BLaER1 treated with 17β-estradiol and CSF1 and Interleukin-3, amounts not matched to agents 10 nM and 100 nM (cell line): ENCODE data around the gene SMYD5.
A peak's percentile ranks its signal among the peaks of the same experiment; 100 is the strongest.

Source experiments
- H3K27ac ChIP-seq, 11 experiments: shearing (Covaris generic); formaldehyde crosslinking; 2 replicates each; pipeline ENCODE4 v1.8.1; 2022
- H3K27me3 ChIP-seq, 11 experiments: shearing (Covaris generic); formaldehyde crosslinking; 2 replicates each; pipeline ENCODE4 v1.8.1; 2022
- H3K36me3 ChIP-seq, 11 experiments: shearing (Covaris generic); formaldehyde crosslinking; 2 replicates each; pipeline ENCODE4 v1.8.1; 2022
- H3K4me1 ChIP-seq, 10 experiments: shearing (Covaris generic); formaldehyde crosslinking; 2 replicates each; pipeline ENCODE4 v1.8.1; 2022
- H3K4me2 ChIP-seq, 11 experiments: shearing (Covaris generic); formaldehyde crosslinking; 2 replicates each; pipeline ENCODE4 v1.8.1; 2022
- H3K4me3 ChIP-seq, 10 experiments: shearing (Covaris generic); formaldehyde crosslinking; 2 replicates each; pipeline ENCODE4 v1.8.1; 2022
- H3K9ac ChIP-seq, 11 experiments: shearing (Covaris generic); formaldehyde crosslinking; 2 replicates each; pipeline ENCODE4 v1.8.1; 2022
- H3K9me3 ChIP-seq, 11 experiments: shearing (Covaris generic); formaldehyde crosslinking; replicated peaks in 1 of 11; 2 replicates each; pipeline ENCODE4 v1.8.1; 2022
- H4K20me1 ChIP-seq, 11 experiments: shearing (Covaris generic); formaldehyde crosslinking; 2 replicates each; pipeline ENCODE4 v1.8.1; 2022
- Cebpa-rat ChIP-seq, 11 experiments: shearing (Covaris generic); IDR thresholded peaks; 2 replicates each; pipeline ENCODE4 v1.8.1; 2022

Gene SMYD5

DNA sequence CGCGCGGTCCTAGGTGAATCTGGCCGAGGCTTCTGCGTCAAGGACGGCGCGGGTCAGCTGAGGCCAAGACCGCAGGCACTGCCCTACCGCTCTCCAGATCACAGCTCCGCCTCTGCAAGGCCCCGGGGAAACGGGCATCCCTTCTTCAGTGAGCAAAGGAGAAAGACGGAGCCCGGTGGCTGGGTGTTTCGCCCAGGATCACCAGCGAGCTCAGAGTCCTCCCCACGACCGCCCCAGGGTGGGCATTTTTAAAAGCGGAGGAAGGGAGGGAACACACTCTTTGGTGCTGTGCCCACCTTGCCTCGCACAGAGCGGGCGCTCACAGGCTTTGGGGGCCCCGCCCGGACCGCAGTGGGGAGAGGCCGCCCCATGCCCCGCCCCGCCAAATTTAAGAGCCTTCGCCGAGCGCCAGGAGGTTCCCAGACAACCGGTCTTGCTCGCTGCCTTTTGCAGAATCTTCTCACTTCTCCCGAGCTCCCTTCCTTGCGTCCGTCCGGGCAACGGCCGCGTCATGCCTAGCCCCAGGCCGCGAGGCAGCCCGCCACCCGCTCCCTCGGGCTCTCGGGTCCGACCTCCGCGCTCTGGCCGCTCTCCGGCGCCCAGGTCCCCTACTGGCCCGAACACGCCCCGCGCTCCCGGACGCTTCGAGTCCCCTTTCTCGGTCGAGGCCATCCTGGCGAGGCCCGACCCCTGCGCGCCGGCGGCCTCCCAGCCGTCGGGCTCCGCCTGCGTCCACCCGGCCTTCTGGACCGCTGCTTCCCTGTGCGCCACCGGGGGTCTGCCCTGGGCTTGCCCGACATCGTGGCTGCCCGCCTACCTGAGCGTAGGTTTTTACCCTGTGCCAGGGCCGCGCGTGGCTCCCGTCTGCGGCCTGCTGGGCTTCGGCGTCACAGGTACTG lies 11.6 kb upstream of the SMYD5 start, which contains the start of gene NOTO:
Gene NOTO, plus strand, starts transcription at position 419 of the 899 bp plus-strand sequence. Its CDS starts 93 bp downstream, at position 512.
- peaks cover 0 to 7% (median 0%) of the 10 kb centered on the region in 10 experiments; a peak in 2 of 20 replicates for H3K4me1 ChIP-seq
- TF ChIP-seq Cebpa-rat (IDR thresholded peaks at IDR 0.05), result no peak
- H3K36me3 ChIP-seq, result no peaks in the 10 kb centered on the region
- peaks cover 20 to 37% (median 33%) of the 10 kb centered on the region in 11 experiments for H3K27me3 ChIP-seq
- no peak within 1 kb of the TSS for H3K9ac ChIP-seq
- H4K20me1 ChIP-seq, result no peaks in the 10 kb centered on the region
- H3K27ac ChIP-seq, result no peak within 1 kb of the TSS
- H3K4me2 ChIP-seq, result no peak within 1 kb of the TSS
- peaks cover 22 to 39% (median 26%) of the 10 kb centered on the region in 11 experiments for H3K9me3 ChIP-seq
- H3K4me3 ChIP-seq, result 0 out of 20 replicates have a peak within 1 kb of the TSS, but pooled peaks of 2 of the 10 experiments have one; percentile 2 to 11

DNA sequence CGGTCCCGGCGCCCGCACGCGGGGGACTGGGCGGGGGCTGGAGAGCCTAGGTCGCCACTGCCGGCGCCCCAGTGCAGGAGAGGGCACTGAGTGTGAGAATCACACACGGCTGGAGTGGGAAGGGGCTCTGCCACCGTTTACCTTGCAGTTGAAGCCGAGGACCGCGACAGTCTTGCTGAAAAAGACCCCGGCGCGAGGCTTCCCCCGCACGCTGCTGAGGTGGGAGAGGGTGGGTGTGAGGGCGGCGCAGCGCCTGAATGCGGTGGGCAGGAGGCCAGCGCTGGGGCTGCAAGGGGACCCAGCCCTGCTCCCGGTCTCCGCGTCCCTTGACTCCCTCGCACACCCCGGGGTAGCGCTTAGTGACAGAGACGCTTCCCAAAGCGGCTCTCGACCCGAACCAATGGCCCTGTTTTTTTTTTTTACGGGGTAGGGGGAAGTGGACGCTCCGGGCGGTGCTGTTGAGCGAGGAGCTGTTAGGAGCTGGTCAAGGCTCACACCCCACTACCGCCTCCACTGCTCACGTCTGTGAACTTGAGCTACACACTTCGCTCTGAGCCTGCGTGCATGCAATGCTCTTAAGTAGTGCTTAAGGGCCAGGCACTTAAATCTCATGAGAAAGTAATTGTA lies 10.9 kb upstream of the SMYD5 start:
- TF ChIP-seq Cebpa-rat (IDR thresholded peaks at IDR 0.05), result no peak

DNA sequence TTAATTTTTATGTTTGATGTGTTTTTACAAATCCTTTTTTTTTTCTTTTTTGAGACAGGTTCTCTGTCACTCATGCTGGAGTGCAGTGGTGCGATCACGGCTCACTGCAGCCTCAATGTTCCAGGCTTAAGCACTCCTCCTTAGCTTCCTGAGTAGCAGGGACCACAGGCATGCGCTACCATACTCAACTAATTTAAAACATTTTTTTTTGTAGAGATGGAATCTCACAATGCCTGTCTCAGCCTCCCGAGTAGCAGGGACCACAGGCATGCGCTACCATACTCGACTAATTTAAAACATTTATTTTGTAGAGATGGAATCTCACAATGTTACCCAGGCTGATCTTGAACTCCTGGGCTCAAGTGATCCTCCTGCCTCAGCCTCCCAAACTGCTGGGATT lies 8.4 kb upstream of the SMYD5 start:
- H3K27me3 ChIP-seq, result peaks cover 20 to 37% (median 33%) of the 10 kb centered on the region in 11 experiments
- H3K4me3 ChIP-seq, result no peak overlapping the region
- no peak overlapping the region for H3K9ac ChIP-seq
- H3K9me3 ChIP-seq, result peaks cover 22 to 35% (median 26%) of the 10 kb centered on the region in 11 experiments
- no peaks in the 10 kb centered on the region for H4K20me1 ChIP-seq
- H3K4me1 ChIP-seq, result peaks cover 0 to 7% (median 0%) of the 10 kb centered on the region in 10 experiments; a peak in 2 of 20 replicates
- no peak overlapping the region for H3K27ac ChIP-seq
- no peaks in the 10 kb centered on the region for H3K36me3 ChIP-seq
- no peak for TF ChIP-seq Cebpa-rat (IDR thresholded peaks at IDR 0.05)
- no peak overlapping the region for H3K4me2 ChIP-seq

More for the DNA sequence above, 10.9 kb upstream of the SMYD5 start:
- H3K9me3 ChIP-seq, result peaks cover 22 to 39% (median 26%) of the 10 kb centered on the region in 11 experiments
- peaks cover 0 to 7% (median 0%) of the 10 kb centered on the region in 10 experiments; a peak in 2 of 20 replicates for H3K4me1 ChIP-seq
- H3K36me3 ChIP-seq, result no peaks in the 10 kb centered on the region
- no peak overlapping the region for H3K4me2 ChIP-seq
- H3K4me3 ChIP-seq, result 0 out of 20 replicates have a peak overlapping the region, but pooled peaks of 1 of the 10 experiments have one; percentile 11
- no peak overlapping the region for H3K27ac ChIP-seq
- H3K27me3 ChIP-seq, result peaks cover 20 to 37% (median 33%) of the 10 kb centered on the region in 11 experiments
- no peak overlapping the region for H3K9ac ChIP-seq
- no peaks in the 10 kb centered on the region for H4K20me1 ChIP-seq

DNA sequence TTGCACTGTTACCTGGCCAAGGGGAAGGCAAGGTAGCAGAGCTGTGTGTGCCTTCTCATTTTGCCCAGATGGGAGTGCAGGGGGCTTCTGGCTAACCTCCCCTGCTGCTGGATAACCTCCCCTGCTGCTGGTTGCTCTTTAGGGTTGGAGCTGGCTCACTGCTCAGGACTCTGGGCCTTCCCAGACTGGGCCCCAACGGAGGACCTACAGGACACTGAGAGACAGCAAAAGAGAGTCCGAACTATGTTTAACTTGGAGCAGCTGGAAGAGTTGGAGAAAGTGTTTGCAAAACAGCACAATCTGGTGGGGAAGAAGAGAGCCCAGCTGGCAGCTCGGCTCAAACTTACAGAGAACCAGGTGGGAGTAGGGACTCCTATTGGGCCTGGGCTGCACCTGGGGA lies 5.8 kb upstream of the SMYD5 start:
- no peak for TF ChIP-seq Cebpa-rat (IDR thresholded peaks at IDR 0.05)

DNA sequence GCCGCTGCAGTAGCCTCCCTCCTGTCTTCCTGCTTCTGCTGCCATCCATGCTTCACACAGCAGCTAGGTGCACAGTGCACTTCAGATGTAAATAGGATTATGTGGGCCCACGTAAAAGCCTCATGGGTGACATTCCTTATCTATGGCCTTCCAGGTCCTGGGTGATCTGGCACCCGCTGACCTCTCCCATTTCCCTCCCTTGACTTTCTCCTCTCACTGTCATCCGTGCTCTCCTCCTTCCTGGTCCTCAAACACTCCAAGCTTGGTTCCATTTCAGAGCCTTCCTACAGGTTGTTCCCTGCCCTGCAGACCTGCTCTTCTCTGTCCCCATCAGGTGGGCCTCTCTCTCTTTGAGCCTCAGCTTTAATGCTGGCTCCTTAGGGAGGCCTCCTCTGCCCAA lies 4.0 kb upstream of the SMYD5 start:
- TF ChIP-seq Cebpa-rat (IDR thresholded peaks at IDR 0.05), result no peak
- Histone ChIP-seq H3K9me3 (no peaks in the 10 kb centered on the region), H3K27me3 (no peaks in the 10 kb centered on the region; a peak in 1 of 22 replicates), H3K9ac (no peak overlapping the region), H3K36me3 (no peaks in the 10 kb centered on the region), H4K20me1 (peaks cover 0 to 1% (median 0%) of the 10 kb centered on the region in 11 experiments; a peak in 1 of 22 replicates), H3K27ac (no peak overlapping the region), H3K4me2 (no peak overlapping the region), H3K4me3 (no peak overlapping the region), H3K4me1 (peaks cover 22 to 28% (median 26%) of the 10 kb centered on the region in 10 experiments)

More for the DNA sequence above, 5.8 kb upstream of the SMYD5 start:
- H3K9ac ChIP-seq, result no peak overlapping the region
- no peak overlapping the region for H3K4me3 ChIP-seq
- no peaks in the 10 kb centered on the region for H3K36me3 ChIP-seq
- peaks cover 2 to 11% (median 4%) of the 10 kb centered on the region in 11 experiments; a peak in 21 of 22 replicates for H3K9me3 ChIP-seq
- H4K20me1 ChIP-seq, result no peaks in the 10 kb centered on the region
- H3K4me1 ChIP-seq, result peaks cover 14 to 17% (median 15%) of the 10 kb centered on the region in 10 experiments
- H3K27me3 ChIP-seq, result peaks cover 3 to 14% (median 11%) of the 10 kb centered on the region in 11 experiments
- H3K4me2 ChIP-seq, result no peak overlapping the region
- H3K27ac ChIP-seq, result no peak overlapping the region

DNA sequence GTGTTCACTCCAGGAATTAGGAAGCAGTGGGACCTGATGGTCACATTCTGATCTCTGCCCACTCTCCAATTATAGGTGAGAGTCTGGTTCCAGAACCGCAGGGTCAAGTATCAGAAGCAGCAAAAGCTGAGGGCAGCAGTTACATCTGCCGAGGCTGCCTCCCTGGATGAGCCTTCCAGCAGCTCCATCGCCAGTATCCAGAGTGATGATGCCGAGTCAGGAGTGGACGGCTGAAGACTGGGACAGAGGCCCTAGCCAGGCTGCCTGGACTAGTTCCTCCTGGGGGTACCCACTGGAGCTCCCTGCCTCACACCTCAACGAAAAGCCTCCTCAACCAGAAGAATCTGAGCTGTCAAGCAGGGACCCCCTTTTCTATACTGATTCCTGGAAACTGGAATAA lies 3.3 kb upstream of the SMYD5 start:
- Histone ChIP-seq H3K4me3 (no peak overlapping the region), H3K27ac (no peak overlapping the region)
- no peak for TF ChIP-seq Cebpa-rat (IDR thresholded peaks at IDR 0.05)

DNA sequence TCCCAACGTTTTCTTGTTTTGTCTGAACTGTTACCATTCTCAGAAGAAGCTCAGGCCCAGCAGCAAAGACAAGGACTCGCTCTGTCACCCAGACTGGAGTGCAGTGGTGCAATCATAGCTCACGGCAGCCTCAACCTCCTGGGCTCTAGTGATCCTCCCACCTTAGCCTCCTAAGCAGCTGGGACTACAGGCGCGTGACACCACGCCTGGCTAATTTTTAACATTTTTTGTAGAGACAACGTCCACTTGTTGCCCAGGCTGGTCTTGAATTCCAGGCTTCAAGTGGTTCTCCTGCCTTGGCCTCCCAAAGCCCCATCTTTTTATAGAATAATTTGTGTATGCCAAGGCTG lies 2.0 kb upstream of the SMYD5 start:
- Histone ChIP-seq H3K4me1 (peaks cover 21 to 37% (median 32%) of the 10 kb centered on the region in 10 experiments), H4K20me1 (peaks cover 0 to 22% (median 0%) of the 10 kb centered on the region in 11 experiments; a peak in 3 of 22 replicates), H3K36me3 (no peaks in the 10 kb centered on the region), H3K9ac (no peak overlapping the region; a peak in 2 of 22 replicates), H3K4me3 (no peak overlapping the region), H3K27me3 (no peaks in the 10 kb centered on the region), H3K9me3 (no peaks in the 10 kb centered on the region), H3K4me2 (peak overlapping the region in 8 of 11 experiments; percentile 78 to 96 (median 88); a peak in 12 of 22 replicates), H3K27ac (no peak overlapping the region)
- no peak for TF ChIP-seq Cebpa-rat (IDR thresholded peaks at IDR 0.05)

More for the DNA sequence above, 3.3 kb upstream of the SMYD5 start:
- Histone ChIP-seq H3K4me2 (no peak overlapping the region), H3K9me3 (no peaks in the 10 kb centered on the region), H3K27me3 (no peaks in the 10 kb centered on the region), H3K4me1 (peaks cover 26 to 34% (median 31%) of the 10 kb centered on the region in 10 experiments), H3K36me3 (no peaks in the 10 kb centered on the region), H4K20me1 (peaks cover 0 to 8% (median 0%) of the 10 kb centered on the region in 11 experiments; a peak in 2 of 22 replicates), H3K9ac (no peak overlapping the region)

DNA sequence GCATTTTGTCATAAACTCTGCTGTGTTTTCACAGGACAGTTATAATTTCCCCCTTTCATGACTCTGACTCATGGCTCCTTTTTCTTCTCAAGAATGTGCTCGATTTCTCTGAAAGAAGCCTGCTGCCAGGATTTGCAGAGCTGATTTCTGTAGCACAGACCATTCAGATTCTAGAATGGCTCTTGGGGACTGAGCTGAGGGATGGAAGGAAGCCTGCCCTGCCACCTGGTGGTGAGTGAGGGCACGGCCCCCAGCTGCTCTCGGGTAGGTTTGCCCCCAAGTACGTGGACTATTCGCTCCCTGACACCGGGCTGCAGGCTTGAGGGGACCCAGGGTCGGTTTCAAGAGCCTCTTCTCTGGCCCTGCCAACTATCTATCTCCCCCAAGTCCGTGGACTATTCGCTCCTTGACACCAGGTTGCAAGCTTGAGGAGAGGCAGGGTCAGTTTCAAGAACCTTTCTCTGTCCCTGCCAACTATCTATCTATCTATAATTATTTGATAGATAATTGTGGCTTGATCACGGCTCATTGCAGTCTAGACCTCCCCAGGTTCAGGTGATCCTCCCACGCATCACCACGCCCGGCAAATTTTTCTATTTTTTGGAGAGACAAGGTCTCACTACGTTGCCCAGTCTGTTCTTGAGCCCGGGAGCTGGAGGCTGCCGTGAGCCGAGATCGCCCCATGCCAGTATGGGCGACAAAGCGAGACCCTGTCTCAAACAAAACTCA lies 1.4 kb upstream of the SMYD5 start:
- H4K20me1 ChIP-seq, result peaks cover 0 to 27% (median 0%) of the 10 kb centered on the region in 11 experiments; a peak in 5 of 22 replicates
- peaks cover 21 to 38% (median 32%) of the 10 kb centered on the region in 10 experiments for H3K4me1 ChIP-seq
- H3K9ac ChIP-seq, result peak overlapping the region in 8 of 11 experiments; percentile 90 to 97 (median 93); a peak in 15 of 22 replicates
- H3K4me3 ChIP-seq, result peak overlapping the region in 3 of 10 experiments; percentile 80 to 89 (median 80); a peak in 4 of 20 replicates
- no peaks in the 10 kb centered on the region for H3K27me3 ChIP-seq
- peak overlapping the region; percentile 74 to 96 (median 88) for H3K4me2 ChIP-seq
- no peaks in the 10 kb centered on the region for H3K9me3 ChIP-seq
- no peaks in the 10 kb centered on the region for H3K36me3 ChIP-seq
- TF ChIP-seq Cebpa-rat (IDR thresholded peaks at IDR 0.05), result no peak
- H3K27ac ChIP-seq, result peak overlapping the region in 3 of 11 experiments; percentile 90 to 98 (median 95); a peak in 4 of 22 replicates
